GM21390 (cell line): ENCODE measurements around the gene PGAP3.

Source experiments
- ATAC-seq: cut with Tn5 transposase; IDR thresholded peaks from one replicate; pipeline ENCODE4 v1.9.1; 2021; ENCODE audit not compliant: unreplicated experiment

Gene PGAP3

DNA sequence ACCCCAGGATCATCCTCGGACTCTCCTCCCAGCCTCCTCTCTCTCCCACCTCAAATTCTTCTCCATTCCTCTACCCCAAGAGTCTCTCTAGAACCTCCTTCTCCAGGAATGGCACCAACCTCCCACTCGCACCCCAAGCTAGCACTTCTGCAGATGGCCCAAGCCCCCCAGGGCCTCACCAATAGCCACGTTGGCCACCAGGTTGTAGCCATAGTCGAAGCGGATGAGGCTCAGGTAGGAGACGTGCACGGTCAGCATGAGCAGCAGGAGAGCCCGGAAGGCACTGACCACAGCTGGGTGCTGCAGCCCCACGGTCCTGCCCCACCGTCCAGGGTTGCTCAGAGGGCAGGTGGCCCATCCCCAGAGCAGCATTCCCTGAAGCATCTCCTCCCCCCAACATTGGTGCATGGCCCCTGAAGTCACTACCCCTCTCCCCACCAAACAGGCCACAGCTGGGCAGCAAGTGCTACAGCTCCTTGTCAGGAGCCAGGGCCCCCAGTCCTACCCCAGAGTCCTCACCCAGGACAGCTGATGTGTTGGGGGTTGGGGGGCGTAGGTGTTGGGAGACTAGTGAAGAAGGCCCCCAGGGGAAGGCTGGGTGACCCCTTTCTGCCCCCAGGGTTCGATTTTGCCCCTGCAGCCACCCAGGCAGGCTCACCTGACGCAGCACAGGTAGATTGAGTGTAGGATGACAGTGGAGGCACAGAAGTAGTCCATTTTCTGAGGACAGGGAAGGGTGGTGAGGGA lies 14.3 kb downstream of the PGAP3 start:
- no peak for ATAC-seq

DNA sequence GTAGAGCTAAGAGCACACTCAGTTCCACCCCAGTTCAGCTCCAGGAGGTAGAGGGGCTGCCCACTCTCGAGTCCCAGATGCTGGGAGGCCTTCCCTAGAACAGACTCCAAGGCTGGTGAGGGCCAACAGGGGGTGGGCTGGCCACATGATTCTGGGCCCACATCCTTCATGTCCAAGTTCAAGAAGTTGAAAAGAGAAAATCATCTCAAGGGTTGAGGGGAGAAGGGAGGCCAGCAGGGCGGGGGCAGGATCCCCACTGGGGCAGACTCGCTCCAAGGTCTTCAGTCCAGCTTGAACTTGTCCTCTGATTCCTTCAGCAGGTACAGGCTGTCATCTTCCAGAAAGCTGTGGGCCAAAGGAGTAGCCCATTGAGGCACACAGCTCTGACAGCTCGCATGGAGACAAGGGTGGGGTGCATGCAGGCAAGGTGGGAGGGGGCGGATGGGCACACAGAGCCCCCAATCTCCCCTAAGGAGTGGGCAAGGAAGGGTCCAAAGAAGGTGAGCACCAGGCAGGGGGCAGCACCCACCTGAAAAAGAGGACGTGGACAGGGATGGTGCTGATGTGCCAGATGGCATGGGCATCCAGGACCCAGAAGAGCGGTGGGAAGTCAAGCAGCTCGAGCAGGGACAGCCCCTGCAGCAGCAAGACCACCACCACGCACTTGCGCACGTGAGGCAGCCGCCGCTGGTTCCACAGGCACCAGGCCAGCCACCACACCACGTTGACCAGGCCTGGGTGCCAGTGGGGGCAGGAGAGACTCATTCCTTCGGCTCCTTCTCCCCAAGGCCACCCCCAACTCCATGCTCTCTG lies 15.1 kb downstream of the PGAP3 start:
- no peak for ATAC-seq

DNA sequence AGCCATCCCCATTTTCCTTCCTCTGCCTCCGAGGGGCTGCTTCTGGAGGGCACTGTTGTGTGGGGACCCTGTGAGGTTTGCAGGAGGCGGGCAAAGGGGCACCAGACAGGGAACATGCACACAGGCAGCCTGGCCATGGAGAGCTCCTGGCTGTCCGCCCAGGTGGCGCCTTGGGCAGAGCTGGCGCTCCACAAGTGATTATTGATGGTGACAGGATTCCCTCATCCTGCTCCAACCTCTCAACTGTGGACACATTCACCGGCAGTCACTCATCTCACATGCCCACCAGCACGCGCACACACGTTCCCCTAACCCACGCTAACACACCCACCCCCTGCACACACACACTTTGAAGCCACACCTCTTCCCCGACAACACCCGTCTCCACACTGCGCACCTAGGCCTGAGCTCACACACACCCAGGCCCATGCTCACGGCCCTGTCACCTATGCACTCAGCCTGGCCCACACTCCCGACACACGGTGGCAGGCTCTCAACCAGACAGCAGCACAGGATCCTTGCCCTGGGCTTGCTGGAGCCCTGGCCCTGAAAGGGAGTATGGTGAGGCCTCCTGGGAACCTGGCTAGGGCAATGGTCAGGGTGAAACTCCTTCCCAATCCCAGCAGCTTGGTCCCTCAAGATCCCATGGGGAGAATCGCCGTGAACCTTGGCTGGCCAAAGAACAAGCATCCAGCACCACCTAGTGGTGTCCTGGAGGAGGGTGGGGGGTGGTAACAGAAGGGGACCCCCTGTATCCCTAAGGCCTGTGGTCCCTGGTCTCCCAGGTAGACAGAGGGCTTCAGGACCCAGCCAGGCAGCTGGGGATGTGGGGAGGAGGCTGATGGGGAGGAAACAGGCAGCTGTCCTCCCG lies 16.0 kb downstream of the PGAP3 start:
- no peak for ATAC-seq

DNA sequence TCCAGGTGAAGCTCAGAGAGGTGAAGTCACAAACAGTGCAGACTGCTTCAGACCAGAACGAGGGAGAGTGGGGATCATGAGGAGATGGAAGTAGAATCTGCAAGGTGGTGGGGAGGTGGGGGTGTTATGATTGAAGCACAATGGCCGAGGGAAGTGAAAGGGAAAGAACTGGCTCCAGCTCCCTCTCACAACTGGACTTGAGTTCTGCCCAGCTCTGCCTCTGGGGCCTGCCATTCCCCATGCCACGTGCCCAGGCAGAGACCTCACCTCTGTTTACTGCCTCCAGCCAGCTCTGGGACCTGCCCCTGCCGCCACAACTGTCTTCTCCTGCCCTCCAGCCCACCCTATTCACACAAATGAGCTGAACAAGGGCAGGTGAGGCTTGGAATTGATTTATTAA lies 17.1 kb downstream of the PGAP3 start:
- ATAC-seq = no peak

DNA sequence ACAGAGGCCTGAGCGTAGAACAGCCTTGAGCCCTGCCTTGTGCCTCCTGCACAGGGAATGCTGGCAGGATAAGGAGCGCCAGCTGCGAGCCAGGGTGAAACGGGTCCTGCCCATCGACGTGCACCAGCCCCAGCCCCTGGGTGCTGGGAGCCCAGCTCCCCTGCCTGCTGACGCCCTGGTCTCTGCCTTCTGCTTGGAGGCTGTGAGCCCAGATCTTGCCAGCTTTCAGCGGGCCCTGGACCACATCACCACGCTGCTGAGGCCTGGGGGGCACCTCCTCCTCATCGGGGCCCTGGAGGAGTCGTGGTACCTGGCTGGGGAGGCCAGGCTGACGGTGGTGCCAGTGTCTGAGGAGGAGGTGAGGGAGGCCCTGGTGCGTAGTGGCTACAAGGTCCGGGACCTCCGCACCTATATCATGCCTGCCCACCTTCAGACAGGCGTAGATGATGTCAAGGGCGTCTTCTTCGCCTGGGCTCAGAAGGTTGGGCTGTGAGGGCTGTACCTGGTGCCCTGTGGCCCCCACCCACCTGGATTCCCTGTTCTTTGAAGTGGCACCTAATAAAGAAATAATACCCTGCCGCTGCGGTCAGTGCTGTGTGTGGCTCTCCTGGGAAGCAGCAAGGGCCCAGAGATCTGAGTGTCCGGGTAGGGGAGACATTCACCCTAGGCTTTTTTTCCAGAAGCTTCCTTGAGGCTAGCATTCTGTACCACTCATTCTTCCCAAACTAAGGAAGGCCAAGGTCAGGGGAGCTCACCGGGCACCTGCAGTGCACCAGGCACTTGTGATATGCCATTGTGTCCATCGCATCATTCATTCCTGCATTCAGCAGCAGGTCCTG lies 17.7 kb downstream of the PGAP3 start:
- ATAC-seq = no peak

DNA sequence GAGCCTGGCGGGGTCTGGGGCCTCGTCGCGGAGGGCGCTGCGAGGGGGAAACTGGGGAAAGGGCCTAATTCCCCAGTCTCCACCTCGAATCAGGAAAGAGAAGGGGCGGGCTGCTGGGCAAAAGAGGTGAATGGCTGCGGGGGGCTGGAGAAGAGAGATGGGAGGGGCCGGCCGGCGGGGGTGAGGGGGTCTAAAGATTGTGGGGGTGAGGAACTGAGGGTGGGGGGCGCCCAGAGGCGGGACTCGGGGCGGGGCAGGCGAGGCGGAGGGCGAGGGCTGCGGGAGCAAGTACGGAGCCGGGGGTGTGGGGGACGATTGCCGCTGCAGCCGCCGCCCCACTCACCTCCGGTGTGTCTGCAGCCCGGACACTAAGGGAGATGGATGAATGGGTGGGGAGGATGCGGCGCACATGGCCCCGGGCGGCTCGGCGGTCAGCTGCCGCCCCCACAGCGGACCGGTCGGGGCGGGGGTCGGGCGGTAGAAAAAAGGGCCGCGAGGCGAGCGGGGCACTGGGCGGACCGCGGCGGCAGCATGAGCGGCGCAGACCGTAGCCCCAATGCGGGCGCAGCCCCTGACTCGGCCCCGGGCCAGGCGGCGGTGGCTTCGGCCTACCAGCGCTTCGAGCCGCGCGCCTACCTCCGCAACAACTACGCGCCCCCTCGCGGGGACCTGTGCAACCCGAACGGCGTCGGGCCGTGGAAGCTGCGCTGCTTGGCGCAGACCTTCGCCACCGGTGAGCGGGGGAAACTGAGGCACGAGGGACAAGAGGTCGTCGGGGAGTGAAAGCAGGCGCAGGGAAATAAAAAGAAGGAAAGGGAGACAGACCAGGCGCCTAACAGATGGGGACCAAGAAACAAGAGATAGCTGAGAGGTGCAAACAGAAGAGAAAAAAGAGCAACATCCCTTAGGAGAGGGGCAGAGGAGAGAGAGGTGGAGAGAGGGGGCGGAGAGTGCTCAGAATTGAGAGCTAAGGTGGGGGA lies 19.6 kb downstream of the PGAP3 start, which contains the start of gene PNMT:
PNMT (plus strand) TSS at position 509 of the 980 bp plus-strand sequence; CDS start at position 532, 23 bp downstream.
- ATAC-seq = no peak

DNA sequence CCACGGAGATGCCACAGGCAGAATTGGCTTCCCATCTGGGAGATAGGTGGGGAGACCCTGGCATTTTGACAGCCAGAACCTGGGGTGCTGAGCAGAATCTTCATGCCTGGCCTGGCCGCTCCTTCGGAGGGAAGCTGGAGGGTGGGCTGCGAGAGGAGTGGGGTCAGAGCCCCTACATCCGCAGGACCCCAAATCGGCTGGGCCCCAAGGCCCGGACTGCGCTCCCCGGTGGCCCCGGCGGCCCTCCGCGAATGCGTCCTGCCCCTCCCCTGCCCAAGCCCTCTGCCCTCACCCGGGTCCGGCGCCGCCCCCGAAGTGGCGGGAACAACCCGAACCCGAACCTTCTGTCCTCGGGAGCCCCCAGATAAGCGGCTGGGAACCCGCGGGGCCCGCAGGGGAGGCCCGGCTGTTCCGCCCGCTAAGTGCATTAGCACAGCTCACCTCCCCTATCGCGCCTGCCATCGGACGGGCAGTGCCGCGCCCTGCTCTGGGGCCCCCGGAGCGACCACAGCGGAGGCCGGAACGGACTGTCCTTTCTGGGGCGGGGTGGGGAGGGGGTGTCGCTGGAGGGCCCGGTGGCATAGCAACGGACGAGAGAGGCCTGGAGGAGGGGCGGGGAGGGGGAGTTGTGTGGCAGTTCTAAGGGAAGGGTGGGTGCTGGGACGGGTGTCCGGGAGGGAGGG lies 20.5 kb downstream of the PGAP3 start:
- ATAC-seq = no peak

DNA sequence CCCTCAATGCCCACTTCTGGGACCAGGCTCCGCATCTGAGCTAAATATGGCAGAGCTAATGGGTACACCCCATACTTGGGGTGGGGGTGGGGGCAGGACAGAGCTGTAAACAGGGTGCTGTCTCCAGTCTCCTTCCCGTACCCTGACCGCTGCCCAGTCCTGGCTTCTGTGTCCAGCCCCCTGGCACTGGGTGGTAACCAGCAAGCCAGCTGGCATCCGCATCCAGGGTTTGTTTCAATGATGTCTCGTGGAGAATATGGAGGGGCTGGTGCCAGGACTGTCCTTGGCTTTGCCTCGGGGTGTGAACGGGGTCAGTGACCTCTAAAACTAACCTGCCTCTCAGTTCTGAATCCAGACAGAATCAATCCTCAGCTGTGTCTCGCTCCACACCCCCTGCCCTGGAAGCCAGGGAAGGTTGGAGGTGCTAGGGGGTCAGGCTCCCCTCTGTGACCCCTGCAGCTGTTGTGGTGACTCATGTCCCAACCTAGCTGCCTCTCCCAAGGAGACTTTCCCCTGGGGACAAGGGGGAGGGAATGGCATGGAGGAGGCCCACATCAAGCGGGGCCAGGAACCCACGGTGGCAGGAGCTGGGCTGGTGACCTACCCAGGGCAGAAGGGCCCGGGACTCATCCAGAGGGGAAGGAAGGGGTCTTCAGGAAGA lies 21.1 kb downstream of the PGAP3 start:
- ATAC-seq = no peak

DNA sequence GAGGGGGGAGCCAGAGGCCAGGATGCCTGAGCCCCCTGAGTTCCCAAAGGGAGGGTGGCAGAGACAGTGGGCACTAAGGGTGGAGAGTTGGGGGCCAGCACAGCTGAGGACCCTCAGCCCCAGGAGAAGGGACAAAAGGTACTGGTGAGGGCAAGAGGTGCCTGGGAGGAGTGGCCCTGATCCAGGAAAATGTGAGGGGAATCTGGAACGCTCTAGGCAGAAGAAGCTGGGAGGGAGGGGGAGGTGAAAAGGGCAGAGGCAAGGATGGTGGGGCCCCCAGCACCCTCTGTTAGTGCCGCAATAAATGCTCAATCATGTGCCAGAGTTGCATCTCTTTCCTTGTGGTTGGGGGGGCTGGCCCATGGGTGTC lies 21.6 kb downstream of the PGAP3 start:
- no peak for ATAC-seq

DNA sequence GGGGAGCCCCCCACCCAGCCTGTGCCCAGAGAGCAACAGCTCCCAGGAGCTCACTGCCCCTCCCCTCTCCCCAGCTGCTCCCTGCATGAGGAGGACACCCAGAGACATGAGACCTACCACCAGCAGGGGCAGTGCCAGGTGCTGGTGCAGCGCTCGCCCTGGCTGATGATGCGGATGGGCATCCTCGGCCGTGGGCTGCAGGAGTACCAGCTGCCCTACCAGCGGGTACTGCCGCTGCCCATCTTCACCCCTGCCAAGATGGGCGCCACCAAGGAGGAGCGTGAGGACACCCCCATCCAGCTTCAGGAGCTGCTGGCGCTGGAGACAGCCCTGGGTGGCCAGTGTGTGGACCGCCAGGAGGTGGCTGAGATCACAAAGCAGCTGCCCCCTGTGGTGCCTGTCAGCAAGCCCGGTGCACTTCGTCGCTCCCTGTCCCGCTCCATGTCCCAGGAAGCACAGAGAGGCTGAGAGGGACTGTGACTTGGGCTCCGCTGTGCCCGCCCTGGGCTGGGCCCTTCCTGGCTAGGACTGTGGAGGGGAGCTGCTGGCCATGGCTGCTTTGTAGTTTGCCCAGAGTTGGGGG lies 22.1 kb downstream of the PGAP3 start:
- ATAC-seq = no peak

DNA sequence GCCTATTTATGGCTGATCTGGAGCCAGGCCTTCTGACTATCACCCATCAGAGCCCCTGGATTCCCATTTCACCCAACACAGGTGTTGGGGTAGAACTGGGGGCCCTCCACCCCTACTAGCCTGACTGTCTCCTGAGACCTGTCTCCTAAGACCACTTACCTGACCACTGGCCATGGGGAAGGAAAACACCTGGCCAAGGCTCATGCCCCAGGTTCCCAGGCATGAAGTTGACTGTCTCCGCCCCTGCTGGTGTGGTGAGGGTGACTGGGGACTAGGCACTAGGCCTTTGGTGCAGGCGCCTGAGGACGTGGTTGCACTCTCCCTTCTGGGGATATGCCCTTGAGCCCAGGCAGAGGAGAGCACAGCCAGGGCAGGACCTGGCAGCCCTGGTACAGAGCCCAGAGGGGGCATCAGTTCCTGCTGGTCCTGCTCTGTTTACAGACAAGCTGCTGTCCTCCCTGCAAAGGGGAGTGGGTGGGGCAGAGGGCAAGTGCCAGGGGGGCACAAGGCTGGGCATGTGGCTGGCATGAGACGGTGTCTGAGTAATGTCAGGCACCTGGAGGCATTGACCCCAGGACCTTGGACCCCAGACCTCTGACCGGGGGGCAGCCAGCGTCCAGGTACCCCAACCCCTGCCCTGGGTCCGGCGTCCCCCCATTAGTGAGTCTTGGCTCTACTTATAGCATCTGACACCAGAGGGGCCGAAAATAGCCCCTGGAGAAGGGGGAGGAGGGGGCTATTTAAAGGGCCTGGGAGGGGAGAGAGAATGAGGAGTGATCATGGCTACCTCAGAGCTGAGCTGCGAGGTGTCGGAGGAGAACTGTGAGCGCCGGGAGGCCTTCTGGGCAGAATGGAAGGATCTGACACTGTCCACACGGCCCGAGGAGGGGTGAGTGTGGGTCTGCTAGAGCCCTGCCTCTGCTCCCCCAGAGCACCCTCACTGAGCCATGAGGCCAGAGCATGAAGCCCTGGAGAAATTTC lies 23.0 kb downstream of the PGAP3 start, which contains the start of gene TCAP:
TCAP (plus strand) TSS at position 769 of the 981 bp plus-strand sequence; CDS start at position 780, 11 bp downstream.
- ATAC-seq = no peak

DNA sequence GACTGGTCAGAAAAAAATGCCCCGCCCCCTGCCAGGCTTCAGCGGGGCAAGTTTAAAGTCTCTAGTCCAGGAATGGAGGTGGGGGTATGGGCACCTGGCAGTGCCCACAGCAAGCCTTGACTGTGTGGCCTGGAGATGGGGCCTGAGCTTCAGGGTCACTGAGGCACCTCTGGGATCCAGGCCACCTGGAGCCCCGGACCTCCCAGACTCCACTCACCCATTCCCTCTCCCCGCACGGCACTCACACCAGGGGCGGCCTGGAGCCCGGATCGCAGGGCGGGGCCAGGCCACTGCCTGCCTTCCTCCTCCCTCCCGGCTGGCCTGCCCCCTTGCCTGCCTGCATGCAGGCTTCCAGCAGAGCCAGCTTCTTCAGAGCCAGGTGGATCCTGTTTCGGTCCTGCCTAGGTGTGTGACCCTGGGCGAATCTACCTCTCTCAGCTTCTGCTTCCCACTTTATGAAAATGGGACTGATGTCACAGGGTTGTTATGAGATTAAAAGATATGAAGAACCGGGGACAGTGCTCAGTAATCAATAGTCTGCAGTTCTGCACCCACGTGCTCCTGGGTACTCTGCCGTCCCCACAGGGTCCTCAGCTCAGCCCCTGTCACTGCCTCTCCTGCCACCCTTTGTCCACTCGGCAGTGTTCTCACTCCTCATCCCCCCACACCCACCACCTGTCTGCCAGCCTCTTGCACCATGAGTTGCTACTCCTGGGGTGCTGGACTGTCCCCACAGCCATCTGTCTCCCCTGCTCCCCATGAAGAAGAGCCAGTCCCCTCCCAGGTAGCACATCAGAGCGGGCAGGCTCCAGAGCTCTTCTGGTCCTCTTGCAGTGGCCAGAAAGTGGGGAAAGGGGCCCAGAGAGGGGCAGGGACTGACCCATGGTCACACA lies 23.9 kb downstream of the PGAP3 start:
- ATAC-seq = no peak

DNA sequence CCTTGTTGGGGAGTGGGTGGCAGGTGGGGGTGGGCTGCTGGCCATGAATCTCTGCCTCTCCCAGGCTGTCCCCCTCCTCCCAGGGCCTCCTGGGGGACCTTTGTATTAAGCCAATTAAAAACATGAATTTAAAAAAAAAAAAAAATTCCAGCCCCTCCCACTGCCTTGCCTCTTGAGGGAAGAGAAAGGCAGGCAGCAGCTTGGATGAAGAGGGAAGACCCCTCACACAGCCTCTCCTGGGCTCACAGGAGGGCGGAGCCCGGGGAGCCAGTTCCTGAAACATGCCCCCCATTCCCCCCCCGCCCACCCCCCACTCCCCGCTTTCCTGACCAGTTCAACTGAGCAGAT lies 24.5 kb downstream of the PGAP3 start:
- no peak for ATAC-seq

DNA sequence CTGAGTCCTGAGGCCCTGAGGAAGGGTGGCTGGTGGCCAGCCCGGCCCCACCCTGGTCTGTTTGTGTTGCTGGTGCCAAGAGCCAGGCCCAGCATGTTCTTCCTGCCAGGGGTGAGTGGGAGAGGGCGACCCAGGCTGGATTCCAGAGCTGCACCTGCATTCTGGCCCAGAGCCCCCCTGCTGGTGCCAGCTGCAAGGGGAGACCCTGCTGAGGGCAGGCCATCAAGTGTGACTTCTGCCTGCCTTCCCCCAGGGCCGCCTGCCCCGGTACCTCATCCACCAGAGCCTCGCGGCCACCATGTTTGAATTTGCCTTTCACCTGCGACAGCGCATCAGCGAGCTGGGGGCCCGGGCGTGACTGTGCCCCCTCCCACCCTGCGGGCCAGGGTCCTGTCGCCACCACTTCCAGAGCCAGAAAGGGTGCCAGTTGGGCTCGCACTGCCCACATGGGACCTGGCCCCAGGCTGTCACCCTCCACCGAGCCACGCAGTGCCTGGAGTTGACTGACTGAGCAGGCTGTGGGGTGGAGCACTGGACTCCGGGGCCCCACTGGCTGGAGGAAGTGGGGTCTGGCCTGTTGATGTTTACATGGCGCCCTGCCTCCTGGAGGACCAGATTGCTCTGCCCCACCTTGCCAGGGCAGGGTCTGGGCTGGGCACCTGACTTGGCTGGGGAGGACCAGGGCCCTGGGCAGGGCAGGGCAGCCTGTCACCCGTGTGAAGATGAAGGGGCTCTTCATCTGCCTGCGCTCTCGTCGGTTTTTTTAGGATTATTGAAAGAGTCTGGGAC lies 25.1 kb downstream of the PGAP3 start:
- no peak for ATAC-seq
